ENCODE data around the gene ABCB10.
"Not testable (repeated sequence)": the region's sequence is repeated elsewhere in the genome, so short reads cannot be mapped to it uniquely, and the experiment has no call there.

Gene ABCB10

DNA sequence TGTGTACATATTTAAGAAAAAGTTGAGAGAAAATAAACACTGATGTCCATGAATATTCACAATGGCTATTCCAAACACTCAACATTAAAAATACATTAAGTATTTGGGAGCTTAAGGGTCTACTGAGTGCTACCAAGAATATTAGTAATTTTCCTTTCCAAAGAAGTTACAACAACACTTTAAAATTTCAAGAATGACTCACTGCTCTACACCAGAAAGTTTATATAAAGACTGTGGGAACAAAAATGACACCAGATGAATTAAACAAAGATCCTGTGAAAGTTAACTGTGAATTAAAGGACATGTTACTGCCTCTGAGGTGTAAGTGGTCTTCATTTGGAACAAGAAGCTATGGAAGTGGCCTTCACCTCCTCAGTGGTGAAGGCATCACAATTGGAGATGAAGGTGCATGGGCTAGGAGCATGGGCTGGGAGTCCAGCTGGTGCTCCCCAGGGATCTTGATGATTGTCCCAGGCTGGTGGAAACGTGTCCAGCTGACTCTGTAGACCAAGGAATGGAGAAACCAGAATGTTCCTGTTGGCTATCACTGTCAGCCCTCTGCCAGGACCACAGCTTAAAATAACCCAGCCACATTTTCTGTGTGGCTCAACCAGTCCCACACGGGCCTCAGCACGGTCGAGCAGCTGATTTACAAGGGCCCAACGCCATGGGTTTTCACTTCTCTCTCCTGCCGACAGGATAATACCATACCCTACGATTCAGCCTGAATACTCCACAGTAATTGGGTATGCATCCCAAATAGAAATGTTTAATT, 38.6 kb upstream of the ABCB10 start:
- TF ChIP-seq, protein P1, sequence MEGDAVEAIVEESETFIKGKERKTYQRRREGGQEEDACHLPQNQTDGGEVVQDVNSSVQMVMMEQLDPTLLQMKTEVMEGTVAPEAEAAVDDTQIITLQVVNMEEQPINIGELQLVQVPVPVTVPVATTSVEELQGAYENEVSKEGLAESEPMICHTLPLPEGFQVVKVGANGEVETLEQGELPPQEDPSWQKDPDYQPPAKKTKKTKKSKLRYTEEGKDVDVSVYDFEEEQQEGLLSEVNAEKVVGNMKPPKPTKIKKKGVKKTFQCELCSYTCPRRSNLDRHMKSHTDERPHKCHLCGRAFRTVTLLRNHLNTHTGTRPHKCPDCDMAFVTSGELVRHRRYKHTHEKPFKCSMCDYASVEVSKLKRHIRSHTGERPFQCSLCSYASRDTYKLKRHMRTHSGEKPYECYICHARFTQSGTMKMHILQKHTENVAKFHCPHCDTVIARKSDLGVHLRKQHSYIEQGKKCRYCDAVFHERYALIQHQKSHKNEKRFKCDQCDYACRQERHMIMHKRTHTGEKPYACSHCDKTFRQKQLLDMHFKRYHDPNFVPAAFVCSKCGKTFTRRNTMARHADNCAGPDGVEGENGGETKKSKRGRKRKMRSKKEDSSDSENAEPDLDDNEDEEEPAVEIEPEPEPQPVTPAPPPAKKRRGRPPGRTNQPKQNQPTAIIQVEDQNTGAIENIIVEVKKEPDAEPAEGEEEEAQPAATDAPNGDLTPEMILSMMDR (IDR thresholded peaks at IDR 0.05; ENCODE audit: borderline replicate concordance, control extremely low read depth, extremely low read depth, insufficient read depth, missing control alignments) = no peak
- no peak for DNase-seq (ENCODE audit: low spot score)
- in situ Hi-C loops (cut with MboI; ENCODE audit: low sequenced_read_pairs, unreplicated experiment) = no loop called here

DNA sequence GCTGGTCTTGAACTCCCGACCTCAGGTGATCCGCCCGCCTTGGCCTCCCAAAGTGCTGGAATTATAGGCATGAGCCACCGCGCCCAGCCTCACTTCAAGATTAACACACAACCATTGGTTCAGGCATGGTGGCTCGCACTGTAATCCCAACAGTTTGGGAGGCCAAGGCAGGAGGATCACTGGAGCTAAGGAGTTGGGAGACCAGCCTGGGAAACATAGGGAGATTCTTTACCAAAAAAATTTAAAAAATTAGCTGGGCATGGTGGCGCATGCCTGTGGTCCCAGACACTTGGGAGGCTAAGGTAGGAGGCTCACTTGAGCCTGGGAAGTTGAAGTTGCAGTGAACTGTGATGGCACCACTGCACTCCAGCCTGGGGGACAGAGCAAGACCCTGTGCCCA, 37.4 kb upstream of the ABCB10 start:
- in situ Hi-C loops (cut with MboI; ENCODE audit: low sequenced_read_pairs, unreplicated experiment); DNase-seq (ENCODE audit: low spot score): not testable (repeated sequence)

DNA sequence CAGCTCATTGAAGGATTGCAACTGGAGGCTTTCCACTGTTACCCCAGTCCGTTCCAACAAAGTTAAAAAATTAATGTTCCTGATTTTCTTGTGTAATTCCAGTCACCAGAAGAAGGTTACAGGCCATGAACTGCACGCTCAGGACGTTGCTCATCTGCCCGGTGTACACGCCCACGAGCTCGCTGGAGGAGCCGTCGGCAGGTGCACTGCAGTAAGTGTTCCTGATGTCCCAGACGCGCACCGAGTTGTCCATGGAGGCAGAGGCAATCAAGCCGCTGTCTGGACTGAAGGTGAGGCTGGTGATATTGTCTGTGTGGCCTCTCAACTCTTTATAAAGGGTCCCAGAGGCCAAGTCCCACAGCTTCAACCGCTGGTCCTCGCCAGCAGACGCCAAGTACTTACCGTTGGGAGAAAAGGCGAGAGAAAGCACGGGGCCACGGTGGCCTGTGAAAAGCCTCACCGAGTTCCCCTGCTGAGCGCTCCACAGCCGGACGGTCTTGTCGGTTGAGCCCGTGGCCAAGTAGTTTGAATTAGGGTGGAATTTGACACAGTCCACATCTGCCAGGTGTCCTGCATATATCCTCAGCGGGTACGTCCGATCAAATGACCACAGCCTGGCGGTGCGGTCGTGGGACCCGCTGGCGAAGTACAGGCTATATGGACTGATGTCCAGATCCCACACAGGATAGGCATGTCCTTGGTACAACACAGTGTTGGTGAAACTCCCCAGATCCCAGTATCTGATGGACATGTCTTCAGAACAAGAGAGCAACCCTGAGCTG, 35.9 kb upstream of the ABCB10 start:
- in situ Hi-C loops (cut with MboI; ENCODE audit: low sequenced_read_pairs, unreplicated experiment) = no loop called here
- TF ChIP-seq, protein P1 (IDR thresholded peaks at IDR 0.05; ENCODE audit: borderline replicate concordance, control extremely low read depth, extremely low read depth, insufficient read depth, missing control alignments) = no peak
- DNase-seq (ENCODE audit: low spot score) = no peak

DNA sequence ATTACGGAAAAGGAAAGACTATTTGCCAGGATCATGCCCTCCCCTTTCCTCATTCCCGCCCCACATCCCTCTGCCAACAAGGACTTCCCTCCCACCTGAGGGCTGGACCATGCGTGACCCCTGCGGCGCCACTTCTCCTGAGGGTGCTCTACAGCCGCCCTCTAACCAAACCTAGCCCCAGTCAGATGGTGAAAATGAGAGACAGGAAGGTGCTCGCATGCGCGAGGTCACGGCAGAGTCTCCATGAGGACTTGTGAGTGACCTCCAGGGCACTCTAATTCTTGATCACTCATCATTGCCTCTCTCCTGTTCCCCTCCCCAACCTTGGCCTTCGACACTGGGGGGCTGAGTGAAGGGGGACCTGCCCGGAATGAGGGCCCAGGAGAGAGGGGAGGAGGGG, 35.3 kb upstream of the ABCB10 start:
- DNase-seq (ENCODE audit: low spot score) = no peak

DNA sequence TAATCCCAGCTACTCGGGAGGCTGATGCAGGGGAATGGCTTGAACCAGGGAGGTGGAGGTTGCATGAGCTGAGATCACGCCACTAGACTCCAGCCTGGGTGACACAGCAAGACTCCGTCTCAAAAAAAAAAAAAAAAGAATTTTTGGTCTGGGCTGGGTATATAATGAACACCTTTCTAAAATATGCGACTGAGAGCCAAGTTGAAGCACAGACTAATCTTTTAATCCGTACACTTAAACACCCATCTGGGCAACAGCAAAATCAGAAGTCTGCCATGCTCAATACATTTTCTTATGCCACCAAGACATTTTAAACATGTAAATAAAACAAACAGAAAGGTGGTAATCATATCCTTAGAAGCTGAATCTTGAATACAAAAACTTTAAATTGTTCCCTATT, 31.6 kb upstream of the ABCB10 start:
- TF ChIP-seq, protein P1 (IDR thresholded peaks at IDR 0.05; ENCODE audit: borderline replicate concordance, control extremely low read depth, extremely low read depth, insufficient read depth, missing control alignments) = no peak
- in situ Hi-C loops (cut with MboI; ENCODE audit: low sequenced_read_pairs, unreplicated experiment) = no loop called here
- no peak for DNase-seq (ENCODE audit: low spot score)

More for the DNA sequence above, 35.3 kb upstream of the ABCB10 start:
- TF ChIP-seq, protein P1 (IDR thresholded peaks at IDR 0.05; ENCODE audit: borderline replicate concordance, control extremely low read depth, extremely low read depth, insufficient read depth, missing control alignments) = no peak
- in situ Hi-C loops (cut with MboI; ENCODE audit: low sequenced_read_pairs, unreplicated experiment) = no loop called here

DNA sequence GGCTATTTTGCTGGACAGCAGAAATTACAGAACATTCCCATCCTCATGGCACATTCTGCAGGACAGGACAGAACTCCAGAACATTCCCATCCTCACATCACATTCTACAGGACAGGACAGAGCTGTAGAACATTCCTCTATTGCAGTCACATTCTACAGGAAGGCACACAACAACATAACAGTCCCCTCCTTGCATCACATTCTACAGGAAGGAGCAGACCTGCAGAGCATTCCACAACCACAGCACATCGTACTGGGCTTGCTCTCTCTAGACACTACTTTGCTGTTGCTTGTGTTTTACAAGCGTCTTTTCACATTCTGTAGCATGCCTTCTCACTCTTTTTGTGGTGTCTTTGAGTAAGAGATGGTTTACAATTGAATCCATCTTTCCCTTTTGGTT, 26.8 kb upstream of the ABCB10 start:
- in situ Hi-C loops (cut with MboI; ENCODE audit: low sequenced_read_pairs, unreplicated experiment) = no loop called here
- no peak for DNase-seq (ENCODE audit: low spot score)

More for the DNA sequence above, 26.8 kb upstream of the ABCB10 start:
- TF ChIP-seq, protein P1 (IDR thresholded peaks at IDR 0.05; ENCODE audit: borderline replicate concordance, control extremely low read depth, extremely low read depth, insufficient read depth, missing control alignments) = no peak

Data from GM13976 (cell line).